SK-N-SH (cell line): Measurements from ENCODE around the gene NUCB1. TPM values are rescaled to one million over a fixed set of nuclear protein-coding genes. Genes with fewer than 3 reads are reported as not detected.

Experiments
- CTCF ChIA-PET: fragments of 300-600, 350-600 bp; formaldehyde crosslinking; extraction: SDS; loops from one replicate; lab custom pipeline; 2021; lab: Yijun Ruan, JAX
- POLR2A ChIA-PET: fragments of 350-600 bp; sonication (Branson Sonifier 250); formaldehyde crosslinking; extraction: SDS; loops from one replicate; lab custom pipeline; 2020; ENCODE audit warnings: antibody characterized with exemption, inconsistent platforms; lab: Yijun Ruan, JAX
- DNase-seq: peaks from one replicate; pipeline ENCODE4 v3.0.0; 2012
- H2AFZ ChIP-seq: fragments of 200-600 bp; sonication (generic); 2 replicates; pipeline ENCODE4 v1.8.1; 2016; ENCODE audit warnings: antibody characterized with exemption, mild to moderate bottlenecking, low read depth
- H3F3A ChIP-seq: fragments of 200-600 bp; sonication (generic); replicated peaks from 2 replicates; pipeline ENCODE3; 2016; ENCODE audit warnings: antibody characterized with exemption, mild to moderate bottlenecking; ENCODE audit not compliant: insufficient read depth
- H3K27ac ChIP-seq, 2 experiments: fragments of 200-500 bp in 1 of 2; fragments of 200-600 bp in 1 of 2; sonication (Bioruptor generic) in 1 of 2; sonication (generic), shearing (Covaris generic) in 1 of 2; 2 replicates each; pipeline versions ENCODE4 v1.5.1 to v1.6.1; 2014 to 2016; ENCODE audit warnings: low read depth in 2 of 2, inconsistent platforms in 1 of 2, low read length in 1 of 2, mild to moderate bottlenecking in 1 of 2, mixed read lengths in 1 of 2
- H3K27me3 ChIP-seq: fragments of 200-600 bp; sonication (generic), shearing (Covaris generic); 2 replicates; pipeline ENCODE4 v1.6.1; 2016; ENCODE audit warnings: mixed run types; ENCODE audit not compliant: insufficient read depth
- H3K36me3 ChIP-seq, 2 experiments: fragments of 200-500 bp in 1 of 2; fragments of 200-600 bp in 1 of 2; sonication (Bioruptor generic) in 1 of 2; sonication (generic) in 1 of 2; replicated peaks in 1 of 2; 2 replicates each; pipeline versions ENCODE3 to v1.5.1; 2014 to 2016; ENCODE audit warnings: low read length in 1 of 2, mild to moderate bottlenecking in 1 of 2; ENCODE audit not compliant: insufficient read depth in 2 of 2, control insufficient read depth in 1 of 2
- H3K4me1 ChIP-seq, 2 experiments: fragments of 200-500 bp in 1 of 2; fragments of 200-600 bp in 1 of 2; sonication (Bioruptor generic) in 1 of 2; sonication (generic), shearing (Covaris generic) in 1 of 2; 2 replicates each; pipeline versions ENCODE4 v1.5.1 to v1.6.1; 2014 to 2016; ENCODE audit warnings: low read depth in 1 of 2, low read length in 1 of 2, mixed run types in 1 of 2; ENCODE audit not compliant: insufficient read depth in 2 of 2, control insufficient read depth in 1 of 2
- H3K4me2 ChIP-seq: fragments of 200-600 bp; sonication (generic), shearing (Covaris generic); 2 replicates; pipeline ENCODE4 v1.6.1; 2017; ENCODE audit warnings: mixed run types
- H3K4me3 ChIP-seq, 2 experiments: fragments of 200-500 bp in 1 of 2; fragments of 200-600 bp in 1 of 2; sonication (Bioruptor generic) in 1 of 2; sonication (generic), shearing (Covaris generic) in 1 of 2; 2 replicates each; pipeline versions ENCODE4 v1.5.1 to v1.8.1; 2014 to 2016; ENCODE audit warnings: low read depth in 2 of 2, inconsistent platforms in 1 of 2, low read length in 1 of 2, mild to moderate bottlenecking in 1 of 2, mixed read lengths in 1 of 2, moderate library complexity in 1 of 2
- H3K79me2 ChIP-seq: fragments of 200-600 bp; sonication (generic); 2 replicates; pipeline ENCODE4 v1.8.1; 2017; ENCODE audit warnings: mild to moderate bottlenecking; ENCODE audit not compliant: insufficient read depth
- H3K9ac ChIP-seq: fragments of 200-600 bp; sonication (generic); 2 replicates; pipeline ENCODE4 v1.6.1; 2017; ENCODE audit warnings: mixed run types
- H3K9me2 ChIP-seq: fragments of 200-600 bp; sonication (generic); 2 replicates; pipeline ENCODE4 v1.6.1; 2017; ENCODE audit warnings: mixed run types
- H3K9me3 ChIP-seq: fragments of 200-600 bp; sonication (generic); 2 replicates; pipeline ENCODE4 v1.6.1; 2017; ENCODE audit warnings: mixed run types, mild to moderate bottlenecking, moderate library complexity
- H4K20me1 ChIP-seq: fragments of 200-600 bp; sonication (generic); 2 replicates; pipeline ENCODE4 v1.6.1; 2017; ENCODE audit warnings: mild to moderate bottlenecking, mixed run types; ENCODE audit not compliant: insufficient read depth
- ELF1 ChIP-seq: IDR thresholded peaks from 2 replicates; pipeline ENCODE4 v1.4.0; 2012
- EP300 ChIP-seq, 2 experiments: IDR thresholded peaks; 2 replicates each; pipeline versions ENCODE4 v1.4.0 to v1.6.1; 2012; ENCODE audit warnings: borderline replicate concordance in 1 of 2, low read depth in 1 of 2, low read length in 1 of 2
- EZH2phosphoT487 ChIP-seq: fragments of 200-600 bp; sonication (generic); IDR thresholded peaks from 2 replicates; pipeline ENCODE4 v1.6.1; 2017; ENCODE audit warnings: low read depth, mixed run types, mild to moderate bottlenecking, antibody characterized with exemption, moderate library complexity, borderline replicate concordance
- FOSL2 ChIP-seq: IDR thresholded peaks from 2 replicates; pipeline ENCODE4 v1.4.0; 2012; ENCODE audit warnings: low read depth, mild to moderate bottlenecking, moderate library complexity, borderline replicate concordance
- FOXM1 ChIP-seq: IDR thresholded peaks from 2 replicates; pipeline ENCODE4 v1.4.0; 2012; ENCODE audit warnings: low read depth, mild to moderate bottlenecking
- MXI1 ChIP-seq: IDR thresholded peaks from 2 replicates; pipeline ENCODE4 v1.6.1; 2012; ENCODE audit warnings: mild to moderate bottlenecking, low read depth, low read length, improper control_type of control experiment
- NFIC ChIP-seq: IDR thresholded peaks from 2 replicates; pipeline ENCODE4 v1.4.0; 2012; ENCODE audit warnings: borderline replicate concordance
- NRF1 ChIP-seq: IDR thresholded peaks from 2 replicates; pipeline ENCODE4 v1.6.1; 2012; ENCODE audit warnings: low read depth, mild to moderate bottlenecking, low read length
- RAD21 ChIP-seq: IDR thresholded peaks from 2 replicates; pipeline ENCODE4 v1.6.1; 2012; ENCODE audit warnings: mild to moderate bottlenecking, low read length
- RCOR1 ChIP-seq: fragments of 150-350 bp; IDR thresholded peaks from 2 replicates; pipeline ENCODE4 v1.6.1; 2017; ENCODE audit warnings: antibody characterized with exemption, low read length
- RFX5 ChIP-seq: IDR thresholded peaks from 2 replicates; pipeline ENCODE4 v1.6.1; 2012; ENCODE audit warnings: mild to moderate bottlenecking, improper control_type of control experiment, low read length
- SIN3A ChIP-seq: IDR thresholded peaks from 2 replicates; pipeline ENCODE4 v1.6.1; 2012; ENCODE audit warnings: low read depth, mild to moderate bottlenecking, low read length, moderate library complexity, borderline replicate concordance
- TCF12 ChIP-seq: IDR thresholded peaks from 2 replicates; pipeline ENCODE4 v1.4.0; 2012
- WGBS: methylation state at CpG from one replicate; pipeline ENCODE4 v1.1.6; 2017; ENCODE audit warnings: low lambda C conversion rate; 5-methylcytosine and 5-hydroxymethylcytosine counted together
- polyA plus RNA-seq, 3 experiments: library from polyadenylated mRNA; depleted of rRNA; stranded (reverse); fragments of >200 nt; gene quantifications; 2 replicates each; pipeline ENCODE4 v1.2.3, GENCODE V29; 2012
- TF ChIP-seq, protein P1 (sequence below): IDR thresholded peaks from 2 replicates; pipeline ENCODE4; 2012
- TF ChIP-seq, protein P2 (sequence below): fragments of 150-350 bp; IDR thresholded peaks from 2 replicates; pipeline ENCODE4 v1.6.1; 2017; ENCODE audit warnings: antibody characterized with exemption, low read length, low read depth, borderline replicate concordance

The NUCB1 gene
- polyA plus RNA-seq, 1 of the 3 experiments (the other 2 are of a cell fraction): 397 TPM

DNA sequence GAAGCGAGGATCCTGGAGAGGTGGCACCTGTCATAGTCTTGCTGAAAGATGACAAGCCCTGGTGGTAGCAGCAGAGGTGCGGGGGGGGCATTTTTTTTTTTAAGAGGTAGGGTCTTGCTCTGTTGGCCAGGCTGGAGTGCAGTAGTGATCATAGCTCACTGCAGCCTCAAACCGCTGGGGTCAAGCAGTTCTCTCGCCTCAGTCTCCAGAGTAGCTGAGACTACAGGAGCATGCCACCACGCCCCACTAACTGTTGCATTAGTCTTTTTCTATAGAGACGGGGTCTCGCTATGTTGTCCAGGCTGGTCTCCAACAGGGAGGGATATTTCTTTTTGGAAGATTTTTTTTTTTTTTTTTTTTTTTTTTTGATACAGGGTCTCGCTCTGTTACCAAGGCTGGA is 57.9 kb downstream of the NUCB1 start:
- H3K27me3 ChIP-seq: no peaks in the 10 kb centered on the region
- H4K20me1 ChIP-seq: no peaks in the 10 kb centered on the region
- peaks cover 26% of the 10 kb centered on the region for H3F3A ChIP-seq
- no peak overlapping the region for H3K9ac ChIP-seq
- POLR2A ChIA-PET: no interaction called here
- CTCF ChIA-PET: interaction anchor here (1.1 kb wide), 1 partner anchor 13 kb away, joined by 3 read pairs; no protein-coding TSS in a partner anchor
- no peak for DNase-seq
- no peak overlapping the region for H3K4me2 ChIP-seq
- TF ChIP-seq NFIC: no peak
- TF ChIP-seq, protein P1, sequence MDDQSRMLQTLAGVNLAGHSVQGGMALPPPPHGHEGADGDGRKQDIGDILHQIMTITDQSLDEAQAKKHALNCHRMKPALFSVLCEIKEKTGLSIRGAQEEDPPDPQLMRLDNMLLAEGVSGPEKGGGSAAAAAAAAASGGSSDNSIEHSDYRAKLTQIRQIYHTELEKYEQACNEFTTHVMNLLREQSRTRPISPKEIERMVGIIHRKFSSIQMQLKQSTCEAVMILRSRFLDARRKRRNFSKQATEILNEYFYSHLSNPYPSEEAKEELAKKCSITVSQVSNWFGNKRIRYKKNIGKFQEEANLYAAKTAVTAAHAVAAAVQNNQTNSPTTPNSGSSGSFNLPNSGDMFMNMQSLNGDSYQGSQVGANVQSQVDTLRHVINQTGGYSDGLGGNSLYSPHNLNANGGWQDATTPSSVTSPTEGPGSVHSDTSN: no peak
- no peak for TF ChIP-seq RAD21
- TF ChIP-seq FOSL2: no peak
- TF ChIP-seq MXI1: no peak
- TF ChIP-seq NRF1: no peak
- TF ChIP-seq, protein P2, sequence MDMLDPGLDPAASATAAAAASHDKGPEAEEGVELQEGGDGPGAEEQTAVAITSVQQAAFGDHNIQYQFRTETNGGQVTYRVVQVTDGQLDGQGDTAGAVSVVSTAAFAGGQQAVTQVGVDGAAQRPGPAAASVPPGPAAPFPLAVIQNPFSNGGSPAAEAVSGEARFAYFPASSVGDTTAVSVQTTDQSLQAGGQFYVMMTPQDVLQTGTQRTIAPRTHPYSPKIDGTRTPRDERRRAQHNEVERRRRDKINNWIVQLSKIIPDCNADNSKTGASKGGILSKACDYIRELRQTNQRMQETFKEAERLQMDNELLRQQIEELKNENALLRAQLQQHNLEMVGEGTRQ: no peak
- no peak for TF ChIP-seq ELF1
- no peak for TF ChIP-seq RFX5
- H3K9me3 ChIP-seq: no peaks in the 10 kb centered on the region
- no peak overlapping the region for H3K27ac ChIP-seq
- peaks cover 8 to 10% of the 10 kb centered on the region in 2 experiments; a peak in 2 of 4 replicates for H3K4me1 ChIP-seq
- peaks cover 10 to 33% of the 10 kb centered on the region in 2 experiments for H3K36me3 ChIP-seq
- H3K79me2 ChIP-seq: peaks cover 41% of the 10 kb centered on the region
- H3K4me3 ChIP-seq: no peak overlapping the region
- WGBS: 96% methylated on average over 8 of the region's 8 CpGs
- no peaks in the 10 kb centered on the region for H3K9me2 ChIP-seq
- no peak overlapping the region for H2AFZ ChIP-seq

DNA sequence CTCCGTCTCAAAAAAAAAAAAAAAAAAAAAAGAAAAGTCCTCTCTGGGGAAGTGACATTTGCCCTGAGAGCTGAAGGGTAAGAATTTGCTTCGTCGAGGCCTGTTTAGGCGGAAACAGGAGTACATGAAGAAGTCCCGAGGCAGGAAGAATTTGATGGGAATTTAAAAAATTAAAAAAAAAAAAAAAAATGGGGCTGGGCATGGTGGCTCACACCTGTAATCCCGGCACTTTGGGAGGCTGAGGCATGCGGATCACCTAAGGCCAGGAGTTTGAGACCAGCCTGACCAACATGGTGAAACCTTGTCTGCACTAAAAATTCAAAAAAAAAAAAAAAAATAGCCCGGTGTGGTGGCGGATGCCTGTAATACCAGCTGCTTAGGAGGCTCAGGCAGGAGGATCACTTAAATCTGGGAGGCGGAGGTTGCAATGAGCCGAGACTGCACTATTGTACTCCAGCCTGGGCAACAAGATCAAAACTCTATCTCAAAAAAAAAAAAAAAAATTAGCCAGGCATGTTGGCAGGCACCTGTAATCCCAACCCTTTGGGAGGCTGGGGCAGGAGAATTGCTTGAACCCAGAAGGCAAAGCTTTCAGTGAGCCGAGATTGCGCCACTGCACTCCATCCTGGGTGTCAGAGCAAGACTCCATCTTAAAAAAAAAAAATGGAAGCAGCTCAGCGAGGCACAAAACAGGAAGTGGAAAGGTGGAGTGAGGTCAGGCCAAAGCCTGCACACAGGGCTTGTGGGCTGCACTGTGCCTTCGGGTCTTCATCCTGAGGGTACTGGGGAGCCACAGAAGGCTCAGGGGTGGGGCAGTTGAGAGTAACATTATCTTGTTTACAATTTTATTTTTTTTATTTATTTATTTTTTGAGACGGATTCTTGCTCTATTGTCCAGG is 59.5 kb downstream of the NUCB1 start:
- Histone ChIP-seq H3K9ac (no peak overlapping the region), H3K9me3 (no peaks in the 10 kb centered on the region), H3K9me2 (no peaks in the 10 kb centered on the region), H3K4me3 (no peak overlapping the region), H4K20me1 (no peaks in the 10 kb centered on the region), H2AFZ (no peak overlapping the region), H3K4me2 (no peak overlapping the region), H3K36me3 (peaks cover 10 to 33% of the 10 kb centered on the region in 2 experiments), H3K27me3 (no peaks in the 10 kb centered on the region), H3K79me2 (peaks cover 41% of the 10 kb centered on the region), H3K27ac (no peak overlapping the region), H3K4me1 (peaks cover 23 to 24% of the 10 kb centered on the region in 2 experiments; a peak in 3 of 4 replicates), H3F3A (peaks cover 37% of the 10 kb centered on the region)
- ChIA-PET POLR2A (no interaction called here), CTCF (no interaction called here)
- no peak for DNase-seq
- WGBS: 88% methylated on average over 16 of the region's 16 CpGs
- TF ChIP-seq TCF12: no peak
- no peak for TF ChIP-seq EZH2phosphoT487
- TF ChIP-seq RCOR1: no peak
- no peak for TF ChIP-seq RFX5
- TF ChIP-seq RAD21: no peak
- TF ChIP-seq NFIC: no peak
- TF ChIP-seq NRF1: no peak
- no peak for TF ChIP-seq EP300 (IDR thresholded peaks at IDR 0.05; ENCODE audit: borderline replicate concordance in 1 of 2, low read depth in 1 of 2, low read length in 1 of 2)
- no peak for TF ChIP-seq MXI1
- TF ChIP-seq SIN3A: no peak
- no peak for TF ChIP-seq FOXM1
